Right forelimb (tissue), 1 donor: ENCODE results near the gene EVX1.

ENCODE experiments used
- DNase-seq: peaks from one replicate; pipeline ENCODE4 v3.0.0-alpha.2; 2018

EVX1 gene

DNA sequence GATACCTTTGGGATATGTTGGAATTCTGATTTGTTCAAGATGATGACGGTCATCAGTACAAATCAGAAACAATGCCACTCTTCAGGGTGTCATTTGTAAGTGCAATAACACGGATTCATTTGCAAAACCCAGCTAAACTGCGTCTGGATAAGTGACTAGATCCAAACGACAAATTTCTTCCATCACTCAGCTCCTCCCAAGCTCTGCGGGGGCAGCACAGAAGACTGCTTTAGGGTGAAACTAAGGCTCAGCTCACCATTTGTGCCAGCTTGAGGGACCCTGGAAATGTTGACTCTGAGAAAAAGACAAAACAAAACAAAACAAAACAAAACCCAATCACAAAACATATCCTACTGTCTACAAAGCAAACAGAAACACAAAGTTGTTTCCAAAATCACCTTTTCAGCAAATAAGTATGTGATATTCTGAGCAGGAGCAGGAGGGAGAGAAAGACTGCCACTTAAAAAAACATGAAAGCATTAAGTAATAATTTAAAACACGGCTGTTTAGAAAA, 8.0 kb downstream of the EVX1 start:
- no peak for DNase-seq

DNA sequence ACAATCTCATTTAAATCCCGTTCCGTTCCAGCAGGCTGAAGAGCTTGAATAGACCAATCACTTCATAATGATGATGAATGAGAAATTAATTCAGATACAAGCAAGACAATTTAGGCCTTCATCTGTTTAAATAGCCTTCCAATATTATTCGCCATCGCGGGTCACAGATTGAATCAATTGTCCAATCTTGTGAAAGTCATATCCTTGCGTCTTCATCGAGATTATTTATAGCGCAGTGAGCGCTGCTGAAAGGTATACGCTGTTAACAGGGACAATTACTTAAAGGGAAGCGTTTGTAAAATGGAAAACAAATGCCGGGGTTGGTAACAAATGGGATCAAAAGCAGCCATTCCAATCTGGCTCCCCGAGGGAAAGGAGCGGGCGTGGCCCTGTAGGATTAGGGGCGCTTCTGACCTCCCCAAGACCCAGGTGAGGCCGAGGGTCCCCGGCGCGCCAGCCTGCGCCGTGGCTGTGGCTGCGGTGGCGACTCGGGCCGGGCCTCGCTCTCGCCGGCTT, 8.6 kb downstream of the EVX1 start:
- DNase-seq, result peak; percentile 51

- DNase-seq, result peak; percentile 66
These were observed 9.3 kb downstream of the EVX1 start for GRCh38 chr7:27251652-27252590.

DNA sequence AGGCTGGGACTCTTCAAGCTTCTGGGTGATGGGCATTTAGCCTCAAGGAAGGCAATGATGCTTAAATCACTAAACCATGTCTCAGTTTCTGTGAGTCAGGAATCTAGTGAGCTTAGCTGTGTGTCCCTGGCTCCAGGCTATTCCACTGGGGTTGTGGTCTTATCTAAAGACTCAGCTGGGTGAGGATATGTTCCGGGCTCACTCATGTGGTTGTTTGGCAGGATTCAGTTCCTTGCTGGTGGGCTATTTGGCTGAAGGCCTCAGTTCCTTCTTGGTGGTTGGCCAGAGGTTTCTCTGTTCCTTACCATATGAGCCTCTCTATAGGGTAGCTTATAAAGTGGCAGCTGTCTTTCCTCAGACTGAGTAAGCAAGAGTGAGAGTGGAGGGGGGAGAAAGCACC, 12.0 kb downstream of the EVX1 start:
- DNase-seq, result no peak

- DNase-seq, result no peak
These were observed 17.6 kb downstream of the EVX1 start for GRCh38 chr7:27260211-27260610.

GRCh38 chr7:27262121-27262520, 19.5 kb downstream of the EVX1 start:
- DNase-seq, result no peak

- DNase-seq, result no peak
These were observed 21.2 kb downstream of the EVX1 start for GRCh38 chr7:27263781-27264180.

DNA sequence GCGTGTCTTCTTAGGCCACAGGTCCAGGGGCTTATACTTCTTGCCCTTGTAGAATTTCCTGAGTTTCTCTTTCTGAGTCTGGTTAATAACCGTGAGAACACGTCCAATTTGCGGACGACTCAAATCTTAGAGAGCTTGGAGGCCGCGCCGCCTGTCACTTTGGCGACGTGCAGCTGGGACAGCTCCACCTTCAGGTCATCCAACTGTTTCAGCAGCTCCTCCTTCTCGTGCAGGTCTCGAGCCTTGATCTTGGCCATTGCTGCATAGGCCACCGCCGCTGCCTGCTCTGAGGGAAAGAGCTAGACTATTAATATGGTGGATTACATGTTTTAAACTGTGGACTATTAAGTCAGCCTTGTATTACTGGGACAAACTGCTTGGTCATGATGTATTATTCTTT, 26.9 kb downstream of the EVX1 start:
- no peak for DNase-seq

- no peak for DNase-seq
These were observed 28.8 kb downstream of the EVX1 start for GRCh38 chr7:27271384-27271783.

DNA sequence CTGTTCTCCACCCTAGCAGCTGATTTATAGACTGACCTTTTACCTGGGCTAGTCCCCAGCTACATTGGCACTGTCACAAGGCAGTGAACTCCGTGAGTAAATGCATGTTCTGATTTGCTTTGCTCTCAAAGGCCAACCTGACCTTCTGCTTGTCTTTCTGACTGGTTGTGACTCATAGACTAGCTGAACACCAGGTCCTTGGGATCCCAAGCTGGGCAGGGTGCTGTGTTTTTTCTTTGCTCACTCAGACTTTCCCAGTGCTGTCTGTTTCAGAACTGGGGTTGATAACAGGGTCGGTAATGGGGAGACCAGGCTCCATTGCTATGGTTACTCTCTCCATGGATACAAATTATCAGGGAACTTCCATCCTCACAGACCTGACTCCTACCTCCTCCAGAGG, 35.0 kb downstream of the EVX1 start:
- no peak for DNase-seq

GRCh38 chr7:27283558-27283957, 41.0 kb downstream of the EVX1 start:
- DNase-seq, result no peak

DNA sequence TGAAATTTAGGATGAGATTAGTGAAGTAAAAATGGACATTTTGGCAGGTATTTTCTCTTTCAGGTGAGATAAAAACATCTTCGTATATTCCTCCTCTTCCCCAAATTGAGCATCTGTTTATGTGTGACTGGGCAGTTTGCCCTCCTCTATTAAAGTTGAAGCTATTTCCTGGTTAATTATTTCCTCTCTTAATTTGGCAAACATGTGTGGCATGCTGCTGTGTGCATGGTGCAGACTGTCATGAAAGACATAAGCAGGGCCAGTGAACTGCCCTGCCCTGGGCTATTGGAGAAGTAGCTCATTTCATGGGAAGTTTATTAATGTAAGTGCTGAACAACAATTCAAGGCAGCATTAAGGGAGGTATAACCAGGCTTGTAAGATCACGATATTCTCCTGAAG, 52.6 kb downstream of the EVX1 start:
- no peak for DNase-seq

DNA sequence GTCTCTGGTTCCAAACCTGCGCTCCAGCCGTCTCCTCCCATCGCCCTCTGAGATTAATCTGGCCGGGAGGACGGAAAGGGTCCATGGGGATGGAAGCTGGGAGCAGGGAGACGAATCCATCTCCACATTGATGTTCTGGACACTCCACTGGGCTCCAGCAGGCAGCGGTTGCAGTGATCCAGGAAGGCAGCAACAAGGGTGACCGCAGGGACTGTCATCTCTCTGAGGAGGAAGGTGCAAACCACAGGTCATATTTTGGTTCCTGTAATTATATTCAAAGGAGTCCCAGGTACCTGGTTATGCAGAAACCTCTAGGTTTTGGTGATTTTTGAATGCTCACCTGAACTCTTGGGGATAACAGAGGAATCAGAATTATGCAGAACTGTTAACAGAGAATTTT, 54.8 kb downstream of the EVX1 start:
- no peak for DNase-seq
